Fibroblast of mammary gland (primary cell): ENCODE data around the gene AP2A1.

Experiments used
- DNase-seq: peaks from one replicate; pipeline ENCODE4 v3.0.0-alpha.2; 2010; ENCODE audit warnings: low read depth
- H3K4me3 ChIP-seq: 2 replicates; pipeline ENCODE4 v1.5.1; 2011; ENCODE audit warnings: low read depth, mild to moderate bottlenecking, low read length, moderate library complexity; ENCODE audit not compliant: control insufficient read depth
- CTCF ChIP-seq: conservative IDR thresholded peaks from 2 replicates; pipeline ENCODE4 v1.5.1; 2011; ENCODE audit warnings: low read depth, low read length, inconsistent platforms; ENCODE audit not compliant: control insufficient read depth, insufficient read depth

Gene AP2A1

DNA sequence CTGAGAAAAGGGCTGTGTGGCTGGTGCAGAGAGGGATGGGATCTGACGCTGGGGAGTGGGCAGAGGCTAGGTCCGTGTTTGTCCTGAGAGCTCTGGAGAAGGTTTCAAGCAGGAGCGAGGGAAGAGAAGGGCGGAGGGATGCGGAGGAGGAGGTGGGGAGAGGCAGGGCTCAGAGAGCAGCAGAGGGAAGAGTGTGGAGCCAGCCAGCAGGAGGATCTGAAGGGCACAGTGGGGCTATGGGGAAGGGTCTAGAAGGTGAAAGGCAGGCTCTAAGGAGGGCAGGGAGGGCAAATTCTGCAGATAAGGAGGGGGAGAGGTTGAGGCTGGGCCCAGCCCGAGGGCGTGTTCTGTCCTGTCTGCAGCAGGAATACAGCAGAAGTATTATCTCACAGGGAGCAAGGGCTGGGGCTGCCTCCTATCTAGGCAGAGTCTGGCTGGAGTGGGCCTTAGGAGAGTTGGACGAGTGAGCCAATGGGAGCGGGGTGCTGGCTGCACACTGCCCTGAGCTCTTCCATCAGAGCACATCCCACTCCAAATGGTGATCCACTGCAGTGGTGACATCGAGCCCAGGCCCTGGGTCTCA is 6.1 kb downstream of the AP2A1 start:
- DNase-seq = no peak
- TF ChIP-seq CTCF = no peak
- no peak overlapping the region for H3K4me3 ChIP-seq

- H3K4me3 ChIP-seq = no peak overlapping the region
- no peak for TF ChIP-seq CTCF
- no peak for DNase-seq
Measured at GRCh38 chr19:49773663-49774350, 7.0 kb downstream of the AP2A1 start.

- DNase-seq = no peak
- no peak for TF ChIP-seq CTCF
- no peak overlapping the region for H3K4me3 ChIP-seq
Measured at GRCh38 chr19:49774969-49775368, 8.2 kb downstream of the AP2A1 start.

DNA sequence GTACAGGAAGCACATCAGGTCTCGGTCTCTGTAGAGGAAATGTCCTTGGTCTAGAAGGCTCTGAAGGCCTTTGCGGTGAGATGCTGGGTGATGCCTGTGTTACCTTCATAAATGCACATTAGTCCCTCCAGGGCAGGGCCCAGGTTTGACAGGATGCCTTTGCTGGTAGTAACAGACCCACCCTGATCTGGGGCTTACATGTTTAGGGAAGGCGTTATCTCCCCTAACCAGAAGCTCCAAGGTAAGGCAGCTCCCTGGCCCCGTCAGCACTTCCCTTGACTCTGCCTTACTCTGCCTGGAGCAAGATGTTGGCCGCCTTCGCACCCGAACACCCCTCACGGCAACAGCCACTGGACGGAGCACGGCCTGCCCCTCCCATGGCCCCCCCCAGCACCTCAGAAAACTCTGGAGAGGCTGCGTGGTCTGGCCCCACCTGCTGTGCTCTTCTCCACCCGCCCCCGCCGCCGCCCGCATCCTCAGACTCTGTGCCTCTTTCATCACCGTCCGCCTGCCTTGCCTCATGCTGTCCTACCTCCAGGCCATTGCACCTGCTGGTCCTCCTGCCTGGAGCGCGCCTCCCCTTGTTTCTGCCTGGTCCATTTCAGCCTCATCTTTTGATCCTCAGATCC is 9.1 kb downstream of the AP2A1 start:
- no peak for TF ChIP-seq CTCF
- H3K4me3 ChIP-seq = no peak overlapping the region
- DNase-seq = no peak

GRCh38 chr19:49776371-49776764 is 9.6 kb downstream of the AP2A1 start:
- no peak overlapping the region for H3K4me3 ChIP-seq
- TF ChIP-seq CTCF = no peak
- DNase-seq = no peak

GRCh38 chr19:49779731-49780555 is 13.1 kb downstream of the AP2A1 start:
- no peak overlapping the region for H3K4me3 ChIP-seq
- no peak for TF ChIP-seq CTCF
- DNase-seq = no peak
